Neural cell (in vitro differentiated cells): ENCODE measurements around the gene SLC37A1. TPM values are rescaled to one million over a fixed set of nuclear protein-coding genes. Genes with fewer than 3 reads are reported as not detected.

Experiments used
- H2AFZ ChIP-seq: fragments of 200-600, 300-800 bp; sonication (generic), shearing (Covaris generic); 2 replicates; pipeline ENCODE4 v1.6.0; 2014; ENCODE audit warnings: low read depth, mild to moderate bottlenecking, antibody characterized with exemption, low read length, moderate library complexity
- H3F3A ChIP-seq: fragments of 200-600 bp; shearing (Covaris generic); 2 replicates; pipeline ENCODE4 v1.6.1; 2016; ENCODE audit warnings: mild to moderate bottlenecking, moderate library complexity, mixed read lengths, antibody characterized with exemption, low read length; ENCODE audit not compliant: insufficient read depth, poor library complexity, severe bottlenecking
- H3K27ac ChIP-seq: fragments of 200-600, 300-800 bp; sonication (generic), shearing (Covaris generic); 2 replicates; pipeline ENCODE4 v1.5.1; 2014; ENCODE audit warnings: mild to moderate bottlenecking, low read length, moderate library complexity
- H3K27me3 ChIP-seq: fragments of 300-800, 200-600 bp; sonication (generic), shearing (Covaris generic); 2 replicates; pipeline ENCODE4 v1.6.0; 2014; ENCODE audit warnings: mild to moderate bottlenecking, low read depth, low read length, moderate library complexity; ENCODE audit not compliant: insufficient read depth
- H3K36me3 ChIP-seq: fragments of 300-800, 200-600 bp; sonication (generic), shearing (Covaris generic); 2 replicates; pipeline ENCODE4 v1.5.1; 2014; ENCODE audit warnings: mild to moderate bottlenecking, antibody characterized with exemption, low read length, moderate library complexity; ENCODE audit not compliant: insufficient read depth
- H3K4me2 ChIP-seq: fragments of 300-800, 200-600 bp; sonication (generic), shearing (Covaris generic); 2 replicates; pipeline ENCODE4 v1.6.0; 2014; ENCODE audit warnings: mild to moderate bottlenecking, low read length
- H3K4me3 ChIP-seq: fragments of 300-800, 200-600 bp; sonication (generic), shearing (Covaris generic); 2 replicates; pipeline ENCODE4 v1.5.1; 2014; ENCODE audit warnings: mild to moderate bottlenecking, low read length, moderate library complexity
- H3K79me2 ChIP-seq: fragments of 200-600 bp; shearing (Covaris generic); replicated peaks from 2 replicates; pipeline ENCODE4 v1.6.0; 2014; ENCODE audit warnings: mild to moderate bottlenecking, low read length, moderate library complexity; ENCODE audit not compliant: insufficient read depth
- H3K9ac ChIP-seq: fragments of 300-800, 200-600 bp; sonication (generic), shearing (Covaris generic); 2 replicates; pipeline ENCODE4 v1.6.1; 2016; ENCODE audit warnings: mild to moderate bottlenecking, low read length, mixed read lengths
- H3K9me2 ChIP-seq: fragments of 200-600 bp; shearing (Covaris generic); 2 replicates; pipeline ENCODE4 v1.6.1; 2016; ENCODE audit warnings: mild to moderate bottlenecking, low read length, mixed read lengths; ENCODE audit not compliant: insufficient read depth
- H3K9me3 ChIP-seq: fragments of 200-600, 300-800 bp; sonication (generic), shearing (Covaris generic); 2 replicates; pipeline ENCODE4 v1.6.1; 2016; ENCODE audit warnings: mild to moderate bottlenecking, mixed run types, low read length, moderate library complexity, mixed read lengths
- H4K20me1 ChIP-seq: fragments of 200-600 bp; shearing (Covaris generic); 2 replicates; pipeline ENCODE4 v1.6.1; 2016; ENCODE audit warnings: mild to moderate bottlenecking, mixed run types; ENCODE audit not compliant: insufficient read depth
- EP300 ChIP-seq: fragments of 450-650 bp; conservative IDR thresholded peaks from 2 replicates; pipeline ENCODE4 v1.6.1; 2014; ENCODE audit warnings: antibody characterized with exemption, mild to moderate bottlenecking, moderate library complexity; ENCODE audit not compliant: poor library complexity, severe bottlenecking
- EZH2 ChIP-seq: fragments of 200-600, 300-800 bp; shearing (Covaris generic), sonication (generic); IDR thresholded peaks from 2 replicates; pipeline ENCODE4 v1.6.1; 2014; ENCODE audit warnings: antibody characterized with exemption, low read length, borderline replicate concordance, mild to moderate bottlenecking; ENCODE audit not compliant: insufficient read depth, poor library complexity, severe bottlenecking
- MXI1 ChIP-seq: fragments of 450-650 bp; conservative IDR thresholded peaks from 2 replicates; pipeline ENCODE4 v1.6.1; 2014; ENCODE audit warnings: antibody characterized with exemption, mild to moderate bottlenecking; ENCODE audit not compliant: poor library complexity, severe bottlenecking
- POLR2AphosphoS5 ChIP-seq: IDR thresholded peaks from 2 replicates; pipeline ENCODE4 v1.6.1; 2012
- RAD21 ChIP-seq: fragments of 450-650 bp; conservative IDR thresholded peaks from 2 replicates; pipeline ENCODE4 v1.6.1; 2014; ENCODE audit warnings: antibody characterized with exemption, mild to moderate bottlenecking, moderate library complexity
- SMC3 ChIP-seq: fragments of 450-650 bp; conservative IDR thresholded peaks from 2 replicates; pipeline ENCODE4 v1.6.1; 2014; ENCODE audit warnings: antibody characterized with exemption, mild to moderate bottlenecking, moderate library complexity; ENCODE audit not compliant: poor library complexity
- TAF1 ChIP-seq: IDR thresholded peaks from 2 replicates; pipeline ENCODE4 v1.6.1; 2012; ENCODE audit warnings: low read depth
- polyA plus RNA-seq: library from polyadenylated mRNA; depleted of rRNA; stranded (reverse); fragments of >200 nt; gene quantifications from 2 replicates; pipeline ENCODE4 v1.2.3, GENCODE V29; 2014
- TF ChIP-seq, protein P1 (sequence below): fragments of 450-650 bp; IDR thresholded peaks from 2 replicates; pipeline ENCODE4 v1.5.1; 2014; ENCODE audit warnings: antibody characterized with exemption, mild to moderate bottlenecking, moderate library complexity; ENCODE audit not compliant: poor library complexity, severe bottlenecking
- TF ChIP-seq, protein P2 (sequence below): IDR thresholded peaks from 2 replicates; pipeline ENCODE4 v1.6.1; 2012; ENCODE audit warnings: borderline replicate concordance

SLC37A1 gene
- polyA plus RNA-seq, 1 donor from 2014 or later, result 60.7 TPM

DNA sequence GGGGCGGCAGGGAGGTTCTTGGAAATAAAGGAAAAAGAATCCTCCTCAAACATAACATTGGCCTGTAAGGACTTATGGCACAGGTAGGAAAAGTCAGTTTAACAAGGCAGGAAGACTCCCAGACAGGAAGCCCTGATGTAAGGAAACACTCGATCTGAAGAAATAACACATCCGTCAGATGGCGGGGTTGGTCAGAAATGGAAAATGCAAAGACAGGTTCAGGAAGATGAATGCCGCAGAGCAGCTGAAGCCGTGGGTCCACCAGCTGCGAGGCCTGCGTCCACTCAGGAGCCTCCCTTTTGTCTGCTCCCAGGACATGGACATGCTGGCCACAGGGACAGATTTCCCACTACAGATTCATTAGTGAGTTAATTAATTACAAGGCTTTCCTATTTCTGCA is 21.5 kb upstream of the SLC37A1 start:
- Histone ChIP-seq H3K9me2 (no peaks in the 10 kb centered on the region), H3K36me3 (no peaks in the 10 kb centered on the region), H3K9ac (no peak overlapping the region), H4K20me1 (no peaks in the 10 kb centered on the region), H3F3A (no peaks in the 10 kb centered on the region), H2AFZ (no peak overlapping the region), H3K27ac (no peak overlapping the region), H3K79me2 (no peaks in the 10 kb centered on the region), H3K4me2 (no peak overlapping the region), H3K9me3 (no peaks in the 10 kb centered on the region), H3K27me3 (no peaks in the 10 kb centered on the region), H3K4me3 (no peak overlapping the region)
- TF ChIP-seq, protein P1, sequence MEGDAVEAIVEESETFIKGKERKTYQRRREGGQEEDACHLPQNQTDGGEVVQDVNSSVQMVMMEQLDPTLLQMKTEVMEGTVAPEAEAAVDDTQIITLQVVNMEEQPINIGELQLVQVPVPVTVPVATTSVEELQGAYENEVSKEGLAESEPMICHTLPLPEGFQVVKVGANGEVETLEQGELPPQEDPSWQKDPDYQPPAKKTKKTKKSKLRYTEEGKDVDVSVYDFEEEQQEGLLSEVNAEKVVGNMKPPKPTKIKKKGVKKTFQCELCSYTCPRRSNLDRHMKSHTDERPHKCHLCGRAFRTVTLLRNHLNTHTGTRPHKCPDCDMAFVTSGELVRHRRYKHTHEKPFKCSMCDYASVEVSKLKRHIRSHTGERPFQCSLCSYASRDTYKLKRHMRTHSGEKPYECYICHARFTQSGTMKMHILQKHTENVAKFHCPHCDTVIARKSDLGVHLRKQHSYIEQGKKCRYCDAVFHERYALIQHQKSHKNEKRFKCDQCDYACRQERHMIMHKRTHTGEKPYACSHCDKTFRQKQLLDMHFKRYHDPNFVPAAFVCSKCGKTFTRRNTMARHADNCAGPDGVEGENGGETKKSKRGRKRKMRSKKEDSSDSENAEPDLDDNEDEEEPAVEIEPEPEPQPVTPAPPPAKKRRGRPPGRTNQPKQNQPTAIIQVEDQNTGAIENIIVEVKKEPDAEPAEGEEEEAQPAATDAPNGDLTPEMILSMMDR, result no peak
- TF ChIP-seq RAD21 (no peak), SMC3 (no peak), EZH2 (no peak), POLR2AphosphoS5 (no peak), TAF1 (no peak), EP300 (no peak), MXI1 (no peak)
- TF ChIP-seq, protein P2, sequence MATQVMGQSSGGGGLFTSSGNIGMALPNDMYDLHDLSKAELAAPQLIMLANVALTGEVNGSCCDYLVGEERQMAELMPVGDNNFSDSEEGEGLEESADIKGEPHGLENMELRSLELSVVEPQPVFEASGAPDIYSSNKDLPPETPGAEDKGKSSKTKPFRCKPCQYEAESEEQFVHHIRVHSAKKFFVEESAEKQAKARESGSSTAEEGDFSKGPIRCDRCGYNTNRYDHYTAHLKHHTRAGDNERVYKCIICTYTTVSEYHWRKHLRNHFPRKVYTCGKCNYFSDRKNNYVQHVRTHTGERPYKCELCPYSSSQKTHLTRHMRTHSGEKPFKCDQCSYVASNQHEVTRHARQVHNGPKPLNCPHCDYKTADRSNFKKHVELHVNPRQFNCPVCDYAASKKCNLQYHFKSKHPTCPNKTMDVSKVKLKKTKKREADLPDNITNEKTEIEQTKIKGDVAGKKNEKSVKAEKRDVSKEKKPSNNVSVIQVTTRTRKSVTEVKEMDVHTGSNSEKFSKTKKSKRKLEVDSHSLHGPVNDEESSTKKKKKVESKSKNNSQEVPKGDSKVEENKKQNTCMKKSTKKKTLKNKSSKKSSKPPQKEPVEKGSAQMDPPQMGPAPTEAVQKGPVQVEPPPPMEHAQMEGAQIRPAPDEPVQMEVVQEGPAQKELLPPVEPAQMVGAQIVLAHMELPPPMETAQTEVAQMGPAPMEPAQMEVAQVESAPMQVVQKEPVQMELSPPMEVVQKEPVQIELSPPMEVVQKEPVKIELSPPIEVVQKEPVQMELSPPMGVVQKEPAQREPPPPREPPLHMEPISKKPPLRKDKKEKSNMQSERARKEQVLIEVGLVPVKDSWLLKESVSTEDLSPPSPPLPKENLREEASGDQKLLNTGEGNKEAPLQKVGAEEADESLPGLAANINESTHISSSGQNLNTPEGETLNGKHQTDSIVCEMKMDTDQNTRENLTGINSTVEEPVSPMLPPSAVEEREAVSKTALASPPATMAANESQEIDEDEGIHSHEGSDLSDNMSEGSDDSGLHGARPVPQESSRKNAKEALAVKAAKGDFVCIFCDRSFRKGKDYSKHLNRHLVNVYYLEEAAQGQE, result no peak

DNA sequence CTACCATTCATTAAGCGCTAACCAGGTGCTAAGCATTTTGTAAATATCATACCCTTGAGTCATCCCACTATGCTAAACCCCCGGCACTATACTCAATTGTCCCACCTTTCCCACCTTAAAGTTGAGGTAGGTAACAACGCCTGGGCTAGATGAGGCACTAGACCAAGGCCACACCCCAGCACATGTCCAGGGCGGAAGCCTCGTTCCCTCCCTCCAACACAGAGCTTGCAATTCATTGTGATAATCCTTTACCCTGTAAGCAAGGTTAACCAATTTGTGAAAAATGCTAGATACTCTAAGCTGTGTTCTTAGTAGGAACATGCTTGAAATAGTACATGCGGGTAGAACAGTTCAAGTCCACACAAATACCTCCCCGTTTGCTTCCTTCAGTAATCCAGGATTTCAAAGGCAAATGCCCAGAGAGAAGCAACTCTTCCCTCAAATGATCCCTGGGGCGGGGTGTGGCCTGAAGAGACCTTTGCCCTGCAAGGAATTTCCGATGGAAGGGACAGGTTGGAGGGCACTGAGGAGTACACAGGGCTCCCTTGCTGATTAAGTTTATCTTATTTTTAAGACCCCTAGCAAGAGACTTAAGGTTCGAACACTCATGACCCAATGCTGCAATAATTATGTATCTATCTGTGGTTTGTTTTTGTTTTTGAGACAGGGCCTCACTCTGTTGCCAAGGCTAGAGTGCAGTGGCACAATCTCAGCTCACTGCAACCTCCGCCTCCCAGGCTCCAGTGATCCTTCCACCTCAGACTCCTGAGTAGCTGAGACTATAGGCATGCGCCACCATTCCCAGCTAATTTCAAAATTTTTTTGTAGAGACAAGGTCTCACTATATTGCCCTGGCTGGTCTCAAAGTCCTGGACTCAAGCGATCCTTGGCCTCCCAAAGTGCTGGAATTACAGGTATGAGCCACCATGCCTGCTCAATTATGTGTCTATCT is 20.3 kb upstream of the SLC37A1 start:
- Histone ChIP-seq H3K4me2 (no peak overlapping the region), H3K27me3 (no peaks in the 10 kb centered on the region), H3F3A (no peaks in the 10 kb centered on the region), H3K9me2 (no peaks in the 10 kb centered on the region), H2AFZ (no peak overlapping the region), H3K9me3 (no peaks in the 10 kb centered on the region), H3K9ac (no peak overlapping the region), H3K36me3 (no peaks in the 10 kb centered on the region), H3K27ac (no peak overlapping the region), H4K20me1 (no peaks in the 10 kb centered on the region), H3K79me2 (no peaks in the 10 kb centered on the region), H3K4me3 (no peak overlapping the region)
- TF ChIP-seq, protein P1, result no peak
- TF ChIP-seq TAF1 (no peak), EZH2 (no peak), EP300 (no peak), POLR2AphosphoS5 (no peak), MXI1 (no peak), RAD21 (no peak), SMC3 (no peak)
- TF ChIP-seq, protein P2, result no peak
